Tibial artery (tissue), 4 donors: Measurements from ENCODE around the gene NADK2.
A peak's percentile ranks its signal among the peaks of the same experiment; 100 is the strongest.

Experiments used
- DNase-seq, 2 donors: peaks; one replicate each; pipeline ENCODE4 v3.0.0-alpha.2; 2019
- H3K27ac ChIP-seq, 2 donors: fragments of 200-600 bp; sonication (generic) in 1 of 2; 1 replicate in 1 of 2; 2 replicates in 1 of 2; pipeline ENCODE4 v1.5.1; 2018 to 2019; ENCODE audit warnings: mild to moderate bottlenecking in 1 of 2
- H3K27me3 ChIP-seq, 2 donors: fragments of 200-600 bp; sonication (generic) in 1 of 2; one replicate each; pipeline versions ENCODE4 v1.5.1 to v1.6.0; 2016 to 2019
- H3K36me3 ChIP-seq, 3 donors: fragments of 200-600 bp; sonication (generic) in 2 of 3; one replicate each; pipeline ENCODE4 v1.5.1; 2016 to 2019; ENCODE audit warnings: mild to moderate bottlenecking in 2 of 3
- H3K4me1 ChIP-seq, 4 donors: fragments of 200-600 bp; sonication (generic) in 2 of 4; 1 replicate in 3 of 4; 2 replicates in 1 of 4; pipeline ENCODE4 v1.5.1; 2016 to 2019
- H3K4me3 ChIP-seq, 2 donors: fragments of 200-600 bp; sonication (generic) in 1 of 2; 1 replicate in 1 of 2; 2 replicates in 1 of 2; pipeline ENCODE4 v1.5.1; 2018 to 2019; ENCODE audit warnings: mild to moderate bottlenecking in 2 of 2
- H3K9me3 ChIP-seq, 3 donors: fragments of 200-600 bp; sonication (generic) in 1 of 3; one replicate each; pipeline ENCODE4 v1.5.1; 2016 to 2019
- CTCF ChIP-seq, 2 experiments: fragments of 200-600 bp in 1 of 2; fragments of 450-650 bp in 1 of 2; IDR thresholded peaks; one replicate each; pipeline ENCODE4 v1.5.1; 2017 to 2019; ENCODE audit warnings: antibody characterized with exemption in 2 of 2, mild to moderate bottlenecking in 1 of 2, moderate library complexity in 1 of 2
- intact Hi-C: fragments of 100-400 bp; cut with DNase I; formaldehyde crosslinking; loops from one replicate; pipeline ENCODE4 v1.15.0; 2023; ENCODE audit warnings: low total_unique reads

NADK2 gene

GRCh38 chr5:36270175-36270574 lies 28.4 kb upstream of the NADK2 start:
- no peaks in the 10 kb centered on the region for H3K9me3 ChIP-seq
- intact Hi-C loops: no loop called here
- H3K4me1 ChIP-seq: peaks cover 0 to 56% (median 25%) of the 10 kb centered on the region in 4 donors
- DNase-seq: no peak
- H3K27ac ChIP-seq: peak overlapping the region; percentile 26 to 49
- peaks cover 0 to 25% (median 0%) of the 10 kb centered on the region in 3 donors for H3K36me3 ChIP-seq
- no peak overlapping the region for H3K4me3 ChIP-seq
- no peak for TF ChIP-seq CTCF (IDR thresholded peaks at IDR 0.05)
- no peaks in the 10 kb centered on the region for H3K27me3 ChIP-seq

DNA sequence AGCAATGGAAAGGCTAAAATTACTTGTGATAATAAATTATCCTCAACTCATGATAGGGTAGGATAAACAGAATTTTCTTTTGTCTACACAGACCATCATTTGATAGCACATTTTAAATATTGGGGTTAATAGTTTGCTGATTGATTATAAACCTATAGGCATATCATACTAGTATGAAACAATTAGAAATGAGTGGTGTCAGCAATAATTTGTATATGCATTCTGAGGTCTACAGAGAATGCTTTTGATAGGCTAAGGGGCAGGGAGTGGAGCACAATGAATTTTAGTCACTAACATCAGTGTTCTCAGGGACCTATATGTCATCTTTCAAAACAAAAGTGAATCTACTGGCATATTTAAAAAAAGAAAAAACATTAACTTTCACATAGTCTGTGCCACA lies 27.8 kb upstream of the NADK2 start:
- TF ChIP-seq CTCF (IDR thresholded peaks at IDR 0.05): no peak
- H3K27me3 ChIP-seq: no peaks in the 10 kb centered on the region
- DNase-seq: no peak
- no peak overlapping the region for H3K27ac ChIP-seq
- H3K9me3 ChIP-seq: no peaks in the 10 kb centered on the region
- H3K36me3 ChIP-seq: peaks cover 0 to 25% (median 0%) of the 10 kb centered on the region in 3 donors
- intact Hi-C loops: no loop called here
- peaks cover 0 to 51% (median 22%) of the 10 kb centered on the region in 4 donors for H3K4me1 ChIP-seq
- no peak overlapping the region for H3K4me3 ChIP-seq

DNA sequence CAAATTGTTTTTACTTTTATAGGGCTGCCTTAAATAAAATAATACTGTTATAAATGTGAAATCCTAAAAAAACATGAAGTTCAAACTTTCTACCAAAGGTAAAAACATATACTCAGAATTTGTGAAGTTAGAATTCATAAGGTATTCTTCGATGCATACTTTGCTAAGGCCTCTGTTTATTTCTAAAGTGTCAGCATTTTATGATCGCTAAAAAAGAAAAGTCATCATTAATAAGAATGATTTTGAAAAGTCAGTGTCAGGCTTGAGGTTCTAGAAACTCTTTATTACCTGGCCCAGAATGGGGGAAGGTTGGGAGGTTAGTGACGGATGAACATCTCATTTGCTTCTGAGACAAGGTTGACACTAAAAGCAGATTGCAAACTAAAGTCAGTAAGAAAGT lies 26.2 kb upstream of the NADK2 start:
- no peak overlapping the region for H3K4me3 ChIP-seq
- DNase-seq: no peak
- peaks cover 0 to 38% (median 12%) of the 10 kb centered on the region in 4 donors for H3K4me1 ChIP-seq
- no peak overlapping the region for H3K27ac ChIP-seq
- intact Hi-C loops: no loop called here
- no peak for TF ChIP-seq CTCF (IDR thresholded peaks at IDR 0.05)
- H3K27me3 ChIP-seq: no peaks in the 10 kb centered on the region
- peaks cover 0 to 25% (median 0%) of the 10 kb centered on the region in 3 donors for H3K36me3 ChIP-seq
- no peaks in the 10 kb centered on the region for H3K9me3 ChIP-seq

DNA sequence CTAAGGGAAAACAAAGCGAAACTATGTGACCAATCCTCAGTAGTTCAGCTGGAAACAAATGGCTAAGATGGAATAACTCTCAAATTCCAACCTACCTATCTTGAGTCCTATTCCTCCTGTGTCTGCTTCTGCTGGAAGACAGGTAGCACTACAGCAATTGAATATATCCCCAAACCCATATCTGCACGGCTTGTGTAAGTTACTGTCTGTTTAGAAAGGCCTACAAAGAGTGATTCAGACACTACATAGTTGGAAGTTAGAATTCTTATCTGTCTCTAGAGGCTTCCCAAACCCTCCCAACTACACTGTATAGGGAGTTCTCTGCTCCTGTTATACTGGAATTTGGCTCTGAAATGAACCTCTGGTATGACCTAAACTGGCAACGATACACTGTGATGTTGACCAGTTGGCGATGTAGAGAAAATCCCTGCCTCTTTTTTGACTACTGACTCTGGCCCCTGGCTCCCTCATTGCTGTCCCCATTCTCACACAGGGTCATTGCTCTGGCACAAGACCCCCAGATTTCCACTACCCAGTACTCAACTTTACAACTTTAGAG lies 22.6 kb upstream of the NADK2 start:
- no peak for TF ChIP-seq CTCF (IDR thresholded peaks at IDR 0.05)
- intact Hi-C loops: loop anchor here (2.0 kb wide), 1 partner anchor 41 kb away; no protein-coding TSS in a partner anchor
- H3K27ac ChIP-seq: no peak overlapping the region

GRCh38 chr5:36261186-36261585 lies 19.5 kb upstream of the NADK2 start:
- intact Hi-C loops: no loop called here
- DNase-seq: no peak
- peaks cover 4 to 25% (median 6%) of the 10 kb centered on the region in 3 donors for H3K36me3 ChIP-seq
- TF ChIP-seq CTCF (IDR thresholded peaks at IDR 0.05): no peak
- H3K27me3 ChIP-seq: no peaks in the 10 kb centered on the region
- no peak overlapping the region for H3K4me3 ChIP-seq
- no peaks in the 10 kb centered on the region for H3K4me1 ChIP-seq
- H3K9me3 ChIP-seq: no peaks in the 10 kb centered on the region
- no peak overlapping the region for H3K27ac ChIP-seq

More for the DNA sequence above, 22.6 kb upstream of the NADK2 start:
- Histone ChIP-seq H3K36me3 (peaks cover 2 to 27% (median 6%) of the 10 kb centered on the region in 3 donors), H3K9me3 (no peaks in the 10 kb centered on the region), H3K4me1 (peaks cover 0 to 2% (median 0%) of the 10 kb centered on the region in 4 donors), H3K4me3 (no peak overlapping the region), H3K27me3 (no peaks in the 10 kb centered on the region)
- no peak for DNase-seq
